Dendritic cell treated with granulocyte-macrophage colony-stimulating factor and Interleukin-4, amounts not matched to agents 40 ng/mL and 50 ng/mL, for 4 days (primary cell): ENCODE measurements around the gene RPUSD3.

ENCODE experiments used
- H3K27ac Mint-ChIP-seq: one replicate; pipeline ENCODE4 v1.8.0; 2022; ENCODE audit warnings: mild to moderate bottlenecking, mixed read lengths
- H3K27me3 Mint-ChIP-seq: one replicate; pipeline ENCODE4 v1.8.0; 2022; ENCODE audit warnings: mild to moderate bottlenecking, mixed read lengths
- H3K36me3 Mint-ChIP-seq: one replicate; pipeline ENCODE4 v1.8.0; 2022; ENCODE audit warnings: low read depth, mixed read lengths
- H3K4me1 Mint-ChIP-seq: one replicate; pipeline ENCODE4 v1.8.0; 2022; ENCODE audit warnings: low read depth, mixed read lengths
- H3K4me3 Mint-ChIP-seq: one replicate; pipeline ENCODE4 v1.8.0; 2022; ENCODE audit warnings: mild to moderate bottlenecking, moderate library complexity, mixed read lengths
- H3K9me3 Mint-ChIP-seq: one replicate; pipeline ENCODE4 v1.8.0; 2022; ENCODE audit warnings: mixed read lengths
- intact Hi-C: fragments of 100-400 bp; cut with micrococcal nuclease; formaldehyde crosslinking; loops from one replicate; pipeline ENCODE4 v1.15.0; 2022

The RPUSD3 gene

DNA sequence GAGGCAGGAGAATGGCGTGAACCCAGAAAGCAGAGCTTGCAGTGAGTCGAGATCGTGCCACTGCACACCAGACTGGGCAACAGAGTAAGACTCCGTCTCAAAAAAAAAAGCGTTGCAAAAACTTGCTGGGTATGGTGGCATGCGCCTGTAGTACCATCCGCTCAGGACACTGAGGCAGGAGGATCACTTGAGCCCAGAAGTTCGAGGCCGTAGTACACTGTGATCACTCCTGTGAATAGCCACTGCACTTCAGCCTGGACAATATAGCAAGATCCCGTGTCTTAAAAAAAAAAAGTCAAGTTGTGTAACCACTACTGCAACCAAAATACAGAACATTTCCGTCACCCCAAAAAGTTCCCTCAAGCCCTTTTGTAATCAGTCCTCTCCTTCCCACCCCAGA is 49.4 kb downstream of the RPUSD3 start:
- Mint-ChIP-seq H3K4me1 (peaks cover 64% of the 10 kb centered on the region), H3K4me3 (peak overlapping the region; percentile 95)

DNA sequence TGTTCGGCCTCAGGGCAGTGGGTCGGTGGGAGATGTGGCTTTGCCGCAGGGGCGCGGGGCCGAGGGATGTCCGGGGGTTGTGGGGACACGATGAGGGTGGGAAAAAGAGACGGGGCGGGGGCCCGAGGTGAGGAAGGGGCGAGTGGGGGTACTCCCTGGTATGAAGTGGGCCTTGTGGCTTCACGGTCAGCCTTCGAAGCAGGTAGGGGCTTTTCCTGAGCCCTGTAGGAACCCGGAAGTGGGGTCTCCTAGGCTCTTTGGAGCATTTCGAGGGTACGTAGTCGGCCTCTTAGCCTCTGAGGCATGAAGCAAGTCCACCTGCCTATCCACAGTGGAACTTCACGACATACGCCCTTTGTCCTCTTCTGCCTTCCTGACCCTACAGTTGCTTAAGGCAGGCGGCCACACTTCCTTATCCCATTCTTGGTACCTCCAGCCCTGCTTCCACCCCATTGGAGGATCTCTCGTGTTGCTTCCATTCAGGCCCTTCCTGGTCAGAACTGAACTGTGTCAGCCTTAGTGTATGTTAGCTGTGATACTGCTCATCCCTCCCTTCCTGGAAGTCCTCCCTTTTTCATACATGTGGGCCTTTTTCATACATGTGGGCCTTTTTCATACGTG is 50.5 kb downstream of the RPUSD3 start:
- intact Hi-C loops, result loop anchor here (2.0 kb wide), 1 partner anchor 42 kb away; no protein-coding TSS in a partner anchor
- peak overlapping the region; percentile 95 for H3K4me3 Mint-ChIP-seq
- H3K27ac Mint-ChIP-seq, result peak overlapping the region; percentile 100
- no peaks in the 10 kb centered on the region for H3K9me3 Mint-ChIP-seq
- H3K36me3 Mint-ChIP-seq, result peaks cover 94% of the 10 kb centered on the region
- peaks cover 63% of the 10 kb centered on the region for H3K4me1 Mint-ChIP-seq
- no peaks in the 10 kb centered on the region for H3K27me3 Mint-ChIP-seq

More for the DNA sequence above, 49.4 kb downstream of the RPUSD3 start:
- Mint-ChIP-seq H3K27ac (peak overlapping the region; percentile 100), H3K9me3 (no peaks in the 10 kb centered on the region), H3K27me3 (no peaks in the 10 kb centered on the region), H3K36me3 (peaks cover 93% of the 10 kb centered on the region)
- intact Hi-C loops, result loop anchor here (2.0 kb wide), 1 partner anchor 14 kb away; no protein-coding TSS in a partner anchor

DNA sequence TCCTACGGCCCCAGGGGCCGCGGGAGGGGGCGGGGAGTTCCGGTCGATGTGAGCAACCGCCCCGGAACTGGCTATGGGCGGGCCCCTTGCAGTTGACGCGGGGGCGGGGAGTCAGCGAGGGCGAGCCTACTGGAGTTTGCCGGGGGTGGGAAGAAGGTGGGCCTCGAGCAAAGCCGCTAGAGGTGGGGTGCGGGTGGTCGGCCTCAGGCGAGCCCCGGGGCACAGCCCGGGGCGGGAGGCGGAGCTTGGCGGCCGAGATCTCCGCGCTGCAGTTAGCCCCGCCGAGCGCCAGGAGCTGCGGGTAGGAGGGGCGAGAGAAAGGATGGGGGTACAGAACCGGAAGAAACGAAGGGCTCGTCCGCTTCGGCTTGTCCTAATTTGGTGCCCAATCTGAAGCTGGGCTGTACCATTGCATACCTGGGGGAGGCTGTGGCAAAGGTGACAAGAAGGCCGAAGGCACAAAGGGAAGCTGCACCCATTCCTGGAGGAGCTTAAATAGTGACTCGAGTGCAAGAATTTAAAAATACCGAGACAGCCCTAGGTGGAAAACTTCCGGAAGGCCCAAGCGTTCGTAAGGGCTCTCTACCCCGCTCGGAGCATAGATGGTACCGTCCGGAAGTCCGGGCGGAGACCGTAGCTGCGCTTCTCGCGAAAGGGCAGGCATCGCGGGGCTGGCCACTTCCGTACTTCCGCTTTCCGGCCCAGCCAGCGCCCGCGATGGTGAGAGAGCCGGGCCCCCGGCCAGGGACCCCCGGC is 51.2 kb downstream of the RPUSD3 start, which contains the start of the genes ARPC4 and TADA3:
Gene ARPC4 (plus strand): TSS at position 678 of the 756 bp plus-strand sequence. CDS start 40 bp downstream, at position 718.
Gene TADA3 (minus strand): TSS at position 69 of the 756 bp plus-strand sequence. CDS start 1,007 bp downstream, outside the sequence.
- H3K9me3 Mint-ChIP-seq, result no peaks in the 10 kb centered on the region
- peak within 1 kb of the TSS; percentile 100 for H3K27ac Mint-ChIP-seq
- H3K4me1 Mint-ChIP-seq, result peaks cover 59% of the 10 kb centered on the region
- peak within 1 kb of the TSS; percentile 95 for H3K4me3 Mint-ChIP-seq
- no peaks in the 10 kb centered on the region for H3K27me3 Mint-ChIP-seq
- intact Hi-C loops, result loop anchor here (1.0 to 2.0 kb wide), 2 partner anchors 42 to 61 kb away; partner anchors contain the start of gene BRPF1
- peaks cover 94% of the 10 kb centered on the region for H3K36me3 Mint-ChIP-seq

DNA sequence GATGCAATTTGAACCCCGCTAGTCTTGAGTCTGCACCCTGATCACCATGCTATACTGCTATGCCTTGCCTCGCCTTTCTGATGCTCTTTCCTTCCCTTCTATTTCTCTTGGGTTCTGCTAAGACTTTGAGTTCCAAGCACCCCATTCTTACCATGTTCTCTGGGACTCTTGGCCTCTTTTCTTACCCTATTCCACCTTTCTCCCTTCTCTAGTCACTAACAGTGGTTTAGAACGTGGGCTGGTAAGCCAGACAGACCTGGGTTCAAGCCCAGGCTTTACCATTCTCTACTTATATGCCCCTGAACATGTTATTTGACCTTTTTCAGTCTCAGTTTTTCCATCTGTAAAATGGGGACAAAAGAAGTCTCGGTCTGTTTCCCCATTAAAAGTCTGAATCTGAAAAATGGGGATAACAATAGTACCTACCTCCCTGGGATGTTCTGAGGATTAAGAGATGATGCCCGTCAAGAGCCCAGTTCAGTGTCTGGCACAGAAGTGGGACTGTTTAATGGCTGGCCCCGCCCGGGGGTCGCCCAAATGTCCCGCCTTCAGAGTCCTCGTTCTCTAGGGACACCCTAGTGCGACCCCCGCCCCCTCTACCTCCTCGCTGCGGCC is 51.9 kb downstream of the RPUSD3 start:
- Mint-ChIP-seq H3K4me3 (peak overlapping the region; percentile 95), H3K36me3 (peaks cover 94% of the 10 kb centered on the region), H3K9me3 (no peaks in the 10 kb centered on the region), H3K27me3 (no peaks in the 10 kb centered on the region), H3K4me1 (peaks cover 57% of the 10 kb centered on the region), H3K27ac (peak overlapping the region; percentile 100)
- intact Hi-C loops, result loop anchor here (1.0 to 2.0 kb wide), 2 partner anchors 41 to 61 kb away; partner anchors contain the start of gene BRPF1

DNA sequence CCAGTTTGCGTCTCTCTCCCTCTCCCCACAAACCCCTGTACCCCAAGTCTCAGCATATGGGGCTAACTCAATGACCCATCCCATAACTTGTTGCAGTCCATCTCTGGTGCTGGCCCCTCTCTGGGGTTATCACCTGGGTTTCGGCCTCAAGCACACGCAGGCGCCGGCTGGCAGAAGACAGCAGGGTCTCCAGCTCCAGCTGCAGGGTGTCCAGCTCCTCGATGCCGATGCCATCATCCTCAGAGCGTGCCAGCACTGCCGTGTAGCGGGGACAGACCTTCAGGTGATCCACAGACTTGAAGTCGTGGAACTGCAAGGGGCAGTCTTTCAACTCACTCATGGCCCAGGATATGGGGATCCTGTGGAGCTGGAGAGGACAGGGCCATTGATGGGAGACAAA is 52.7 kb downstream of the RPUSD3 start:
- H3K36me3 Mint-ChIP-seq, result peaks cover 94% of the 10 kb centered on the region
- no peaks in the 10 kb centered on the region for H3K27me3 Mint-ChIP-seq
- no peaks in the 10 kb centered on the region for H3K9me3 Mint-ChIP-seq
- peak overlapping the region; percentile 48 for H3K27ac Mint-ChIP-seq
- intact Hi-C loops, result no loop called here
- H3K4me1 Mint-ChIP-seq, result peaks cover 53% of the 10 kb centered on the region
- H3K4me3 Mint-ChIP-seq, result no peak overlapping the region
